Endothelial cell of umbilical vein (primary cell): Measurements from ENCODE around the gene TRMT11. TPM values are rescaled to one million over a fixed set of nuclear protein-coding genes. Genes with fewer than 3 reads are reported as not detected.
"Not testable (repeated sequence)": the region's sequence is repeated elsewhere in the genome, so short reads cannot be mapped to it uniquely, and the experiment has no call there.

Source experiments
- BruUV-seq: library from RNA; stranded (reverse); fragments of 400-500 nt; replicated peaks from 2 replicates; lab custom pipeline; 2021; lab: Mats Ljungman, UMichigan
- CTCF ChIA-PET: fragments of 300-600, 350-600 bp; sonication (Branson Sonifier 250); formaldehyde crosslinking; loops from one replicate; lab custom pipeline; 2021; ENCODE audit warnings: antibody characterized with exemption, inconsistent platforms; lab: Charles Lee
- POLR2A ChIA-PET: fragments of 300-600, 350-600 bp; sonication (Branson Sonifier 250); formaldehyde crosslinking; loops from one replicate; lab custom pipeline; 2021; ENCODE audit warnings: antibody characterized with exemption, inconsistent platforms; lab: Charles Lee
- DNase-seq: peaks from one replicate; pipeline ENCODE4 v3.0.0-alpha.2; 2011; ENCODE audit warnings: low read depth, low spot score
- FAIRE-seq: peaks from 2 replicates; lab custom pipeline; 2011; peaks lifted over from hg19 to GRCh38; lab: Jason Lieb, UNC
- H2AFZ ChIP-seq: 2 replicates; pipeline ENCODE4 v1.6.0; 2012; ENCODE audit warnings: low read depth, low read length, control low read depth, inconsistent platforms
- H3K27ac ChIP-seq: 2 replicates; pipeline ENCODE4 v1.5.1; 2011; ENCODE audit warnings: low read depth, mild to moderate bottlenecking, control low read depth, low read length, moderate library complexity; ENCODE audit not compliant: insufficient read depth
- H3K27me3 ChIP-seq, 2 experiments: 2 replicates each; pipeline versions ENCODE4 v1.6.0 to v1.6.1; 2011; ENCODE audit warnings: low read length in 2 of 2, mixed read lengths in 1 of 2; ENCODE audit not compliant: control insufficient read depth in 2 of 2, insufficient read depth in 2 of 2
- H3K36me3 ChIP-seq, 2 experiments: 2 replicates in 1 of 2; 3 replicates in 1 of 2; pipeline ENCODE4 v1.5.1; 2011; ENCODE audit warnings: low read length in 2 of 2, mild to moderate bottlenecking in 1 of 2, moderate library complexity in 1 of 2; ENCODE audit not compliant: control insufficient read depth in 2 of 2, insufficient read depth in 2 of 2; ENCODE audit errors: extremely low read depth in 1 of 2
- H3K4me1 ChIP-seq: 3 replicates; pipeline ENCODE4 v1.5.1; 2011; ENCODE audit warnings: mild to moderate bottlenecking, low read length; ENCODE audit not compliant: control insufficient read depth, insufficient read depth; ENCODE audit errors: extremely low read depth
- H3K4me2 ChIP-seq: 2 replicates; pipeline ENCODE4 v1.6.1; 2011; ENCODE audit warnings: low read length, control low read depth, mixed read lengths; ENCODE audit not compliant: insufficient read depth
- H3K4me3 ChIP-seq, 3 experiments: fragments of 200-600 bp in 1 of 3; sonication (generic), shearing (Covaris generic) in 1 of 3; replicated peaks in 1 of 3; 2 replicates each; pipeline ENCODE4 v1.5.1; 2011 to 2016; ENCODE audit warnings: control low read depth in 3 of 3, low read length in 3 of 3, mild to moderate bottlenecking in 2 of 3, inconsistent platforms in 1 of 3, low read depth in 1 of 3, moderate library complexity in 1 of 3; ENCODE audit not compliant: insufficient read depth in 1 of 3
- H3K79me2 ChIP-seq: 2 replicates; pipeline ENCODE4 v1.6.0; 2012; ENCODE audit warnings: low read length, inconsistent platforms; ENCODE audit not compliant: control insufficient read depth, insufficient read depth
- H3K9ac ChIP-seq: replicated peaks from 2 replicates; pipeline ENCODE3; 2011; ENCODE audit warnings: low read length, control low read depth; ENCODE audit not compliant: insufficient read depth; ENCODE audit errors: extremely low read depth
- H3K9me1 ChIP-seq: replicated peaks from 3 replicates; pipeline ENCODE4 v1.6.0; 2011; ENCODE audit warnings: mild to moderate bottlenecking, low read length; ENCODE audit not compliant: control insufficient read depth, insufficient read depth; ENCODE audit errors: extremely low read depth
- H3K9me3 ChIP-seq: replicated peaks from 2 replicates; pipeline ENCODE4 v1.5.1; 2012; ENCODE audit warnings: low read length, inconsistent platforms; ENCODE audit not compliant: control insufficient read depth, insufficient read depth
- H4K20me1 ChIP-seq: replicated peaks from 2 replicates; pipeline ENCODE3; 2011; ENCODE audit warnings: mild to moderate bottlenecking, low read length; ENCODE audit not compliant: control insufficient read depth, insufficient read depth; ENCODE audit errors: extremely low read depth
- EZH2 ChIP-seq: IDR thresholded peaks from 2 replicates; pipeline ENCODE4 v1.6.1; 2012; ENCODE audit warnings: borderline replicate concordance, low read depth, mild to moderate bottlenecking, moderate library complexity, low read length, inconsistent platforms; ENCODE audit not compliant: severe bottlenecking
- GATA2 ChIP-seq: IDR thresholded peaks from 2 replicates; pipeline ENCODE4 v1.7.0; 2011; ENCODE audit warnings: low read depth, mild to moderate bottlenecking, moderate library complexity, mixed read lengths, low read length; ENCODE audit not compliant: insufficient read length, insufficient read depth
- JUN ChIP-seq: IDR thresholded peaks from 2 replicates; pipeline ENCODE4 v1.6.1; 2011; ENCODE audit warnings: borderline replicate concordance, low read depth; ENCODE audit not compliant: insufficient read length, insufficient read depth
- MYC ChIP-seq: IDR thresholded peaks from one replicate; pipeline ENCODE4 v1.6.1; 2011; ENCODE audit warnings: mild to moderate bottlenecking, low read depth, low read length
- POLR2A ChIP-seq: IDR thresholded peaks from 2 replicates; pipeline ENCODE4 v1.6.1; 2012; ENCODE audit warnings: low read depth, mild to moderate bottlenecking, control low read depth, low read length
- POLR2AphosphoS5 ChIP-seq: IDR thresholded peaks from 2 replicates; pipeline ENCODE4 v1.6.1; 2012; ENCODE audit warnings: low read depth, mild to moderate bottlenecking, control low read depth, low read length, moderate library complexity; ENCODE audit not compliant: insufficient read depth
- dilution Hi-C: fragments of 300-500 bp; cut with MboI; formaldehyde crosslinking; loops from one replicate; pipeline ENCODE4 v1.15.0; 2019; ENCODE audit warnings: low sequenced_read_pairs; ENCODE audit not compliant: extremely low pct_ligation_motif_present
- intact Hi-C: fragments of 100-400 bp; cut with micrococcal nuclease; formaldehyde crosslinking; loops from one replicate; pipeline ENCODE4 v1.10.0; 2022
- polyA plus RNA-seq, 4 experiments: library from polyadenylated mRNA; depleted of rRNA in 3 of 4; stranded (reverse) in 3 of 4; unstranded in 1 of 4; fragments of >200 nt; gene quantifications; 2 replicates each; pipeline versions ENCODE4 v1.2.1 to v1.2.3, GENCODE V29; 2011 to 2012; ENCODE audit warnings: missing spikeins in 1 of 4
- total RNA-seq: library from RNA; stranded (reverse); gene quantifications from 2 replicates; pipeline ENCODE4 v1.2.3, GENCODE V29; 2021
- TF ChIP-seq, protein P1 (sequence below): IDR thresholded peaks from 2 replicates; pipeline ENCODE4 v1.6.1; 2011; ENCODE audit not compliant: insufficient read depth, insufficient read length
- TF ChIP-seq, protein P2 (sequence below), 2 donors: IDR thresholded peaks; 1 replicate in 1 of 2; 2 replicates in 1 of 2; pipeline ENCODE4 v1.5.1; 2011; ENCODE audit warnings: low read length in 2 of 2, mild to moderate bottlenecking in 2 of 2, moderate library complexity in 2 of 2, control low read depth in 1 of 2, inconsistent platforms in 1 of 2, low read depth in 1 of 2; ENCODE audit not compliant: insufficient read depth in 1 of 2; ENCODE audit errors: extremely low read depth in 1 of 2

The TRMT11 gene
- total and polyA plus RNA-seq, 2 donors (not counting 3 experiments of a cell fraction or from before 2014, with no cell fraction given): 5.1 to 10.7 TPM

GRCh38 chr6:126056355-126057004 is 70.1 kb downstream of the TRMT11 start:
- BruUV-seq: no TSS peak
- no peak for TF ChIP-seq POLR2AphosphoS5
- TF ChIP-seq, protein P1, sequence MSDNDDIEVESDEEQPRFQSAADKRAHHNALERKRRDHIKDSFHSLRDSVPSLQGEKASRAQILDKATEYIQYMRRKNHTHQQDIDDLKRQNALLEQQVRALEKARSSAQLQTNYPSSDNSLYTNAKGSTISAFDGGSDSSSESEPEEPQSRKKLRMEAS: no peak
- no peak for TF ChIP-seq MYC
- TF ChIP-seq JUN: no peak
- TF ChIP-seq, protein P2, sequence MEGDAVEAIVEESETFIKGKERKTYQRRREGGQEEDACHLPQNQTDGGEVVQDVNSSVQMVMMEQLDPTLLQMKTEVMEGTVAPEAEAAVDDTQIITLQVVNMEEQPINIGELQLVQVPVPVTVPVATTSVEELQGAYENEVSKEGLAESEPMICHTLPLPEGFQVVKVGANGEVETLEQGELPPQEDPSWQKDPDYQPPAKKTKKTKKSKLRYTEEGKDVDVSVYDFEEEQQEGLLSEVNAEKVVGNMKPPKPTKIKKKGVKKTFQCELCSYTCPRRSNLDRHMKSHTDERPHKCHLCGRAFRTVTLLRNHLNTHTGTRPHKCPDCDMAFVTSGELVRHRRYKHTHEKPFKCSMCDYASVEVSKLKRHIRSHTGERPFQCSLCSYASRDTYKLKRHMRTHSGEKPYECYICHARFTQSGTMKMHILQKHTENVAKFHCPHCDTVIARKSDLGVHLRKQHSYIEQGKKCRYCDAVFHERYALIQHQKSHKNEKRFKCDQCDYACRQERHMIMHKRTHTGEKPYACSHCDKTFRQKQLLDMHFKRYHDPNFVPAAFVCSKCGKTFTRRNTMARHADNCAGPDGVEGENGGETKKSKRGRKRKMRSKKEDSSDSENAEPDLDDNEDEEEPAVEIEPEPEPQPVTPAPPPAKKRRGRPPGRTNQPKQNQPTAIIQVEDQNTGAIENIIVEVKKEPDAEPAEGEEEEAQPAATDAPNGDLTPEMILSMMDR (IDR thresholded peaks at IDR 0.05; ENCODE audit: extremely low read depth in 1 of 2, insufficient read depth in 1 of 2, low read depth in 1 of 2, low read length in 2 of 2): no peak
- no peak for TF ChIP-seq GATA2
- TF ChIP-seq EZH2: no peak
- no peak for TF ChIP-seq POLR2A
- ChIA-PET CTCF (interaction anchor here (1.0 kb wide), 1 partner anchor 60 kb away, joined by 3 read pairs; no protein-coding TSS in a partner anchor), POLR2A (no interaction called here)
- Histone ChIP-seq H3K9me3 (no peaks in the 10 kb centered on the region), H3K9me1 (no peaks in the 10 kb centered on the region), H3K27me3 (no peaks in the 10 kb centered on the region), H3K27ac (no peak overlapping the region), H3K4me1 (no peaks in the 10 kb centered on the region), H3K36me3 (no peaks in the 10 kb centered on the region), H3K4me3 (no peak overlapping the region), H3K4me2 (no peak overlapping the region), H2AFZ (no peak overlapping the region), H4K20me1 (no peaks in the 10 kb centered on the region), H3K79me2 (no peaks in the 10 kb centered on the region), H3K9ac (no peak overlapping the region)
- intact Hi-C loops: no loop called here
- no peak for DNase-seq
- dilution Hi-C loops: no loop called here
- no peak for FAIRE-seq

- H3K4me1 ChIP-seq, H3K9ac ChIP-seq, DNase-seq, FAIRE-seq, H3K9me3 ChIP-seq, H3K4me2 ChIP-seq, BruUV-seq, intact Hi-C loops, H3K27ac ChIP-seq, H3K79me2 ChIP-seq, H3K4me3 ChIP-seq, H4K20me1 ChIP-seq, H3K36me3 ChIP-seq, dilution Hi-C loops, H3K9me1 ChIP-seq, H2AFZ ChIP-seq, H3K27me3 ChIP-seq, POLR2A ChIA-PET: not testable (repeated sequence)
- CTCF ChIA-PET: interaction anchor here (1.2 kb wide), 1 partner anchor 14 kb away, joined by 4 read pairs; no protein-coding TSS in a partner anchor
Measured at GRCh38 chr6:126058085-126058484, 71.7 kb downstream of the TRMT11 start.
